Activated CD4-positive, alpha-beta memory T cell treated with anti-CD3 and anti-CD28 coated beads for 36 hours (primary cell): ENCODE results near the gene CORO2A. TPM values are rescaled to one million over a fixed set of nuclear protein-coding genes. Genes with fewer than 3 reads are reported as not detected.

Experiments used
- CTCF ChIA-PET: fragments of 350-600 bp; sonication (Branson Sonifier 250); formaldehyde crosslinking; loops from one replicate; lab custom pipeline; 2021; ENCODE audit warnings: antibody characterized with exemption, inconsistent platforms; lab: Charles Lee
- POLR2A ChIA-PET: fragments of 350-600 bp; sonication (Branson Sonifier 250); formaldehyde crosslinking; loops from one replicate; lab custom pipeline; 2021; ENCODE audit warnings: antibody characterized with exemption; lab: Charles Lee
- DNase-seq: peaks from one replicate; pipeline ENCODE4 v3.0.0-alpha.2; 2020
- H3K27ac Mint-ChIP-seq: one replicate; pipeline ENCODE4 v1.8.0; 2021; ENCODE audit warnings: mixed read lengths
- H3K27me3 Mint-ChIP-seq: one replicate; pipeline ENCODE4 v1.8.0; 2021; ENCODE audit warnings: mixed read lengths
- H3K36me3 Mint-ChIP-seq: one replicate; pipeline ENCODE4 v1.8.0; 2021; ENCODE audit warnings: mixed read lengths
- H3K4me1 Mint-ChIP-seq: one replicate; pipeline ENCODE4 v1.8.0; 2021; ENCODE audit warnings: low read depth, mixed read lengths
- H3K4me3 Mint-ChIP-seq: one replicate; pipeline ENCODE4 v1.8.0; 2021; ENCODE audit warnings: mild to moderate bottlenecking, mixed read lengths
- H3K9me3 Mint-ChIP-seq: one replicate; pipeline ENCODE4 v1.8.0; 2021; ENCODE audit warnings: mixed read lengths
- intact Hi-C: fragments of 100-400 bp; cut with micrococcal nuclease; formaldehyde crosslinking; loops from one replicate; pipeline ENCODE4 v1.15.1; 2023
- total RNA-seq, 2 experiments: library from RNA; stranded (reverse); gene quantifications; one replicate each; pipeline ENCODE4 v1.2.3, GENCODE V29; 2021

The CORO2A gene
- total RNA-seq, 2 experiments from 2014 or later, result 9.8 to 9.9 TPM

GRCh38 chr9:98146101-98146991 is 46.1 kb downstream of the CORO2A start:
- H3K36me3 Mint-ChIP-seq, result no peaks in the 10 kb centered on the region
- H3K4me3 Mint-ChIP-seq, result no peak overlapping the region
- DNase-seq, result no peak
- no peaks in the 10 kb centered on the region for H3K27me3 Mint-ChIP-seq
- no peak overlapping the region for H3K27ac Mint-ChIP-seq
- CTCF ChIA-PET, result no interaction called here
- intact Hi-C loops, result no loop called here
- no peaks in the 10 kb centered on the region for H3K9me3 Mint-ChIP-seq
- H3K4me1 Mint-ChIP-seq, result peaks cover 6% of the 10 kb centered on the region
- POLR2A ChIA-PET, result no interaction called here

- POLR2A ChIA-PET, result no interaction called here
- H3K4me3 Mint-ChIP-seq, result no peak overlapping the region
- CTCF ChIA-PET, result no interaction called here
- no peak for DNase-seq
- H3K4me1 Mint-ChIP-seq, result peaks cover 3% of the 10 kb centered on the region
- no peaks in the 10 kb centered on the region for H3K27me3 Mint-ChIP-seq
- H3K9me3 Mint-ChIP-seq, result no peaks in the 10 kb centered on the region
- no peak overlapping the region for H3K27ac Mint-ChIP-seq
- intact Hi-C loops, result no loop called here
- no peaks in the 10 kb centered on the region for H3K36me3 Mint-ChIP-seq
Observed at GRCh38 chr9:98144631-98145030, 47.8 kb downstream of the CORO2A start.

- no peaks in the 10 kb centered on the region for H3K27me3 Mint-ChIP-seq
- POLR2A ChIA-PET, result no interaction called here
- H3K4me3 Mint-ChIP-seq, result no peak overlapping the region
- H3K4me1 Mint-ChIP-seq, result peaks cover 3% of the 10 kb centered on the region
- H3K9me3 Mint-ChIP-seq, result no peaks in the 10 kb centered on the region
- no peak for DNase-seq
- CTCF ChIA-PET, result no interaction called here
- intact Hi-C loops, result no loop called here
- H3K27ac Mint-ChIP-seq, result no peak overlapping the region
- no peaks in the 10 kb centered on the region for H3K36me3 Mint-ChIP-seq
Observed at GRCh38 chr9:98144076-98144475, 48.4 kb downstream of the CORO2A start.

- Mint-ChIP-seq H3K27me3 (no peaks in the 10 kb centered on the region), H3K27ac (no peak overlapping the region)
- POLR2A ChIA-PET, result no interaction called here
Observed at GRCh38 chr9:98142925-98143481, 49.4 kb downstream of the CORO2A start.

DNA sequence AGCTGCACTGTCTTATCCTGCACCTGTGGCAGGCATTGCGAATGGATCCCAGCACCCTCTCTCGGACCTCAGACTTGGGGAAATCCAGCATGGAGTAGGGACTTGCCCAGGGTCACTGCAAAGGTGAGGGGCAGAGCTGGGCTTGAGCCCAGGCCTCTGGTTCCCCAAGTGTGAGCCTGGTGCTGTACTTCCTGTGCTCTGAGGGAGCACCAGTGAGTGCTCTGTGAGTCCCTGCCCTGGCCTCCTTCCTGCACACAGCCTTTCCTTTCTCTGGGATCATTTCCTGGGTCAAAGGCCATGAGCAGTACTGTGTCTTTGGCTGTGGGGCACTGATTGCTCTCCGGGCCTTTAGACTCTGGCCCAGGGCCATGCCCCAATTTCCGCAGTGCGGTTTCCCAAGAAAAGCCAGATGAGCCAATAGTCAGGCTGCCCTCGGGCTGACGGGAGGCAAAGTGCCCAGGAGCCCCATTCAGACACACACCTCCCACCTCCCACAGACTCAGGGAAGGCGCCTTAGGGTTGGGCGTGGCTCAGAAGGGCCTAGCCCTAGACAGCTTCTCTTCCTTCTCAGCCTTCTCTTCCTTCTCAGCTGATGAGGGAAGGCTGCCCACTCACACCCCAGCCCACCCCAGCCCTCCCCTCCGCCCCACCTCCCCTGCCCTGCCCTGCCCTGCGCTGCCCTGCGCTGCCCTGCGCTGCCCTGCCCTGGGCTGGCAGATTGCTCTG is 50.1 kb downstream of the CORO2A start:
- Mint-ChIP-seq H3K27me3 (no peaks in the 10 kb centered on the region), H3K4me3 (no peak overlapping the region), H3K9me3 (no peaks in the 10 kb centered on the region), H3K4me1 (peaks cover 1% of the 10 kb centered on the region), H3K27ac (no peak overlapping the region), H3K36me3 (no peaks in the 10 kb centered on the region)
- no peak for DNase-seq
- POLR2A ChIA-PET, result no interaction called here
- CTCF ChIA-PET, result interaction anchor here (0.9 kb wide), 1 partner anchor 107 kb away, joined by 3 read pairs; no protein-coding TSS in a partner anchor
- intact Hi-C loops, result no loop called here

More at GRCh38 chr9:98142925-98143481, 49.4 kb downstream of the CORO2A start:
- CTCF ChIA-PET, result no interaction called here
- no peaks in the 10 kb centered on the region for H3K36me3 Mint-ChIP-seq
- no peaks in the 10 kb centered on the region for H3K9me3 Mint-ChIP-seq
- no peak overlapping the region for H3K4me3 Mint-ChIP-seq
- intact Hi-C loops, result no loop called here
- H3K4me1 Mint-ChIP-seq, result peaks cover 3% of the 10 kb centered on the region
- DNase-seq, result no peak

- Mint-ChIP-seq H3K36me3 (no peaks in the 10 kb centered on the region), H3K4me3 (no peak overlapping the region), H3K9me3 (no peaks in the 10 kb centered on the region), H3K4me1 (no peaks in the 10 kb centered on the region), H3K27ac (no peak overlapping the region), H3K27me3 (no peaks in the 10 kb centered on the region)
- POLR2A ChIA-PET, result no interaction called here
- no peak for DNase-seq
- intact Hi-C loops, result no loop called here
- CTCF ChIA-PET, result no interaction called here
Observed at GRCh38 chr9:98140503-98140902, 51.9 kb downstream of the CORO2A start.

DNA sequence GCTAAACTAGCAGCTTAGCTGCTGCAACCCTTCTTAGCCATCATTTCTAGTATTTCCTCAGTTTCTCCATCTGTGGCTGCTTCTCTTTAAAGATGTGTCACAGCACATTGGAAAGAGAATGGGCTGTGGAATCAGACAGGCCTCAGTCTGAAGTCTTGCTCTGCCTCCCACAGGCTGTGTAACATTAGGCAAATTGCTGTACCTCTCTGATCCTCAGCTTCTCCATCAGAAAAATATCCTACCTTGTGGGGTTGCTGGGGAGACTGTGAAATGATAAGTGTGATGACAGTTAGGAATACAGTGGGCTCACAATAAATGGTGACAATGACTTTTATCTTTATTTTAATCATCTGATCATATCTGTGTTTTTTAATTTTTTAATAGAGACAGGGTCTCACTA is 55.9 kb downstream of the CORO2A start:
- no peak for DNase-seq
- ChIA-PET POLR2A (no interaction called here), CTCF (no interaction called here)
- H3K4me1 Mint-ChIP-seq, result no peaks in the 10 kb centered on the region
- H3K36me3 Mint-ChIP-seq, result no peaks in the 10 kb centered on the region
- H3K9me3 Mint-ChIP-seq, result no peaks in the 10 kb centered on the region
- H3K4me3 Mint-ChIP-seq, result no peak overlapping the region
- no peaks in the 10 kb centered on the region for H3K27me3 Mint-ChIP-seq
- no peak overlapping the region for H3K27ac Mint-ChIP-seq
- intact Hi-C loops, result no loop called here

- Mint-ChIP-seq H3K27ac (no peak overlapping the region), H3K27me3 (no peaks in the 10 kb centered on the region), H3K36me3 (no peaks in the 10 kb centered on the region), H3K4me3 (no peak overlapping the region), H3K9me3 (no peaks in the 10 kb centered on the region), H3K4me1 (no peaks in the 10 kb centered on the region)
- CTCF ChIA-PET, result no interaction called here
- POLR2A ChIA-PET, result no interaction called here
- DNase-seq, result no peak
- intact Hi-C loops, result no loop called here
Observed at GRCh38 chr9:98135938-98136337, 56.5 kb downstream of the CORO2A start.

- H3K4me3 Mint-ChIP-seq, result no peak overlapping the region
- H3K27me3 Mint-ChIP-seq, result no peaks in the 10 kb centered on the region
- H3K36me3 Mint-ChIP-seq, result no peaks in the 10 kb centered on the region
- CTCF ChIA-PET, result no interaction called here
- H3K9me3 Mint-ChIP-seq, result no peaks in the 10 kb centered on the region
- POLR2A ChIA-PET, result no interaction called here
- no peaks in the 10 kb centered on the region for H3K4me1 Mint-ChIP-seq
- intact Hi-C loops, result no loop called here
- H3K27ac Mint-ChIP-seq, result no peak overlapping the region
- DNase-seq, result no peak
Observed at GRCh38 chr9:98135558-98135934, 56.9 kb downstream of the CORO2A start.

DNA sequence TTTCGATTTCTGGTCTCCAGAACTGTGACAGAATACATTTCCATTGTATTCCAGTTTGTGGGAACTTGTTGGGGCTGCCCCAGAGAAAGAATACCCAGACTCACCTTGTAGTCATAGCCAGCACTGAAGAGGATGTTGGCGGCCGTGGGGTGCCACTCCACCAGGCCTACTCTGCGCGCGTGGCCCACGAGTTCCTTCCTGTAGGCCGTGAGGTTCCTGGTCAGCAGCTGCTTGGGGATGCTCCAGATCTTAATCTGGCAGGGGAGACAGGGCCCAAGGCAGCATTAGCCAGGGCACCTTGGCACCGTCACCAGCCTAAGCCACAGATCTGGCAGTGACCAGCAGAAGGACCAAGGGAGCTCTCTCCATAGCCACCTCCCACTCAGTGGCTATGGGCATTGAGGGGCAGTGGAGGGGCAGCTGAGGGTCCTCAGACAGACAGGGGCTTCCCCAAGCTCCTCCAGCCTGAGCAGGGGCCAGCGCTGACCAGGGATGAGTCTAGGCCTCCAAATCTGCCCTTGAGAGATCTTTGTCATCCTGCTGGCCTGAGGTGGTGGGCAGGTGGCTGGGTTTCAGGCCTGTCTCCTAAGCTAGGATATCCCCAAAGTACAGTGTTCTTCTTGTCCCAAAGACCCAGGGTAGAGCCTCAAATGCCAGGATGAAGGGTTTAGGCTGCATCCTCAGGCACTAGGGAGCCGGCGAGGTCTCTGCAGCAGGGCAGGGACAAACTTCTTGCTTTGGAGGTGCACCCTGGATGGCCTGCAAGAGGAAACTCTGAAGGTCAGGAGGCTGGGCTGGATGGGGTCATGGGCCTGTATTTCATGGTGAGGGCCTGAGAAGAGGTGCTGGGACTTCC is 57.5 kb downstream of the CORO2A start:
- CTCF ChIA-PET, result no interaction called here
- H3K36me3 Mint-ChIP-seq, result no peaks in the 10 kb centered on the region
- no peak overlapping the region for H3K27ac Mint-ChIP-seq
- no peaks in the 10 kb centered on the region for H3K27me3 Mint-ChIP-seq
- H3K4me1 Mint-ChIP-seq, result no peaks in the 10 kb centered on the region
- no peak for DNase-seq
- H3K4me3 Mint-ChIP-seq, result no peak overlapping the region
- POLR2A ChIA-PET, result no interaction called here
- intact Hi-C loops, result no loop called here
- H3K9me3 Mint-ChIP-seq, result no peaks in the 10 kb centered on the region

- intact Hi-C loops, result no loop called here
- Mint-ChIP-seq H3K36me3 (no peaks in the 10 kb centered on the region), H3K27ac (no peak overlapping the region), H3K27me3 (no peaks in the 10 kb centered on the region), H3K4me3 (no peak overlapping the region), H3K4me1 (peaks cover 5% of the 10 kb centered on the region), H3K9me3 (no peaks in the 10 kb centered on the region)
- POLR2A ChIA-PET, result no interaction called here
- no peak for DNase-seq
- CTCF ChIA-PET, result interaction anchor here (1.0 kb wide), 1 partner anchor 73 kb away, joined by 3 read pairs; no protein-coding TSS in a partner anchor
Observed at GRCh38 chr9:98132806-98133631, 59.4 kb downstream of the CORO2A start.
